ENCODE data around the gene SEMG2. TPM values are rescaled to one million over a fixed set of nuclear protein-coding genes. Genes with fewer than 3 reads are reported as not detected.

The SEMG2 gene
- total and polyA plus RNA-seq, 9 of the 15 experiments (the other 6 are each of a cell fraction or from before 2014, with no cell fraction given), result not detected

DNA sequence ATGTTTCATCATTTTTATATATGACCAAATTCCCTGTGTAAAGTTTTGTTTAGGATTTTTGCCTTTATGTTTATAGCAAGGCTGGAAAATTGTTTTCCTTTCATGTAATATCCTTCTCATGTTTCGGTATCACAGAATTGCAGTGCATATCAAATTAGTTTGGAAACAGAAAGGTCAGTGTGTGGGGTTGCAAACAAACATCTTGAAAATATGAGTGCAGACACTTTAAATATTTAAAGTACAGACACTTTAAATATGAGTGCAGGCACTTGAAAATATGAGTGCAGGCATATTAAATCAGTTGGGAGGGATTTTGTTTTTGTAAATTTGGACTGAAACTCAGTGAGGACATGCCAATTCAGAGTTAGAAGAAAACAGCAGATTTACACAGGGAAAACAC, 26.7 kb downstream of the SEMG2 start:
- Histone ChIP-seq H3K4me1 (replicated peaks in 1 of 2; ENCODE audit: control insufficient read depth in 2 of 2, insufficient read depth in 2 of 2, low read length in 2 of 2) (no peaks in the 10 kb centered on the region), H4K20me1 (replicated peaks; ENCODE audit: control insufficient read depth, insufficient read depth, low read length) (no peaks in the 10 kb centered on the region), H3K9me1 (ENCODE audit: control insufficient read depth, insufficient read depth, low read length) (no peaks in the 10 kb centered on the region), H3K9ac (ENCODE audit: insufficient read depth in 1 of 2, low read depth in 2 of 2, low read length in 2 of 2) (no peak overlapping the region), H3K27me3 (ENCODE audit: control insufficient read depth in 2 of 2, insufficient read depth in 2 of 2, low read length in 2 of 2) (peaks cover 3 to 4% of the 10 kb centered on the region in 2 experiments; a peak in 3 of 5 replicates), H3K36me3 (ENCODE audit: control insufficient read depth, insufficient read depth, low read length) (no peaks in the 10 kb centered on the region), H3K27ac (ENCODE audit: extremely low read depth, low read depth, low read length) (no peak overlapping the region), H3K9me3 (replicated peaks; ENCODE audit: control insufficient read depth, insufficient read depth, low read depth, low read length) (no peaks in the 10 kb centered on the region), H3K4me3 (no peak overlapping the region), H3K4me2 (ENCODE audit: insufficient read depth, low read length) (no peak overlapping the region), H3K79me2 (ENCODE audit: control insufficient read depth, insufficient read depth, low read length) (no peaks in the 10 kb centered on the region), H2AFZ (ENCODE audit: low read depth, low read length) (no peak overlapping the region)
- FAIRE-seq, result no peak
- no peak for TF ChIP-seq NCOR1 (IDR thresholded peaks at IDR 0.05)
- in situ Hi-C loops (cut with MboI), result no loop called here
- ATAC-seq, result no peak
- BruUV-seq (replicated peaks), result no TSS peak
- intact Hi-C loops (cut with micrococcal nuclease), result no loop called here
- no peak for DNase-seq (ENCODE audit: extremely low read depth in 1 of 4, low spot score in 3 of 4)
- WGBS (ENCODE audit: insufficient coverage, low coverage, missing lambda C conversion rate), result 0% methylated on average over 1 of the region's 1 CpG
- ChIA-PET POLR2A (no interaction called here), CTCF (ENCODE audit: low intra/inter-chr PET ratio) (no interaction called here)

- in situ Hi-C loops (cut with MboI) (no loop called here), intact Hi-C loops (cut with micrococcal nuclease) (no loop called here)
- Histone ChIP-seq H4K20me1 (replicated peaks; ENCODE audit: control insufficient read depth, insufficient read depth, low read length) (no peaks in the 10 kb centered on the region; the same call in 1 of the 2 replicates), H3K79me2 (ENCODE audit: control insufficient read depth, insufficient read depth, low read length) (no peaks in the 10 kb centered on the region), H3K9me1 (ENCODE audit: control insufficient read depth, insufficient read depth, low read length) (no peaks in the 10 kb centered on the region), H3K4me3 (no peak overlapping the region), H2AFZ (ENCODE audit: low read depth, low read length) (no peak overlapping the region), H3K36me3 (ENCODE audit: control insufficient read depth, insufficient read depth, low read length) (no peaks in the 10 kb centered on the region), H3K4me2 (ENCODE audit: insufficient read depth, low read length) (no peak overlapping the region), H3K4me1 (replicated peaks in 1 of 2; ENCODE audit: control insufficient read depth in 2 of 2, insufficient read depth in 2 of 2, low read length in 2 of 2) (no peaks in the 10 kb centered on the region), H3K9me3 (replicated peaks; ENCODE audit: control insufficient read depth, insufficient read depth, low read depth, low read length) (no peaks in the 10 kb centered on the region), H3K27ac (ENCODE audit: extremely low read depth, low read depth, low read length) (no peak overlapping the region), H3K27me3 (ENCODE audit: control insufficient read depth in 2 of 2, insufficient read depth in 2 of 2, low read length in 2 of 2) (peaks cover 3 to 4% of the 10 kb centered on the region in 2 experiments; a peak in 3 of 5 replicates), H3K9ac (ENCODE audit: insufficient read depth in 1 of 2, low read depth in 2 of 2, low read length in 2 of 2) (no peak overlapping the region)
- CTCF ChIA-PET (ENCODE audit: low intra/inter-chr PET ratio), result no interaction called here
- BruUV-seq (replicated peaks), result no TSS peak
- ATAC-seq (no peak), DNase-seq (ENCODE audit: extremely low read depth in 1 of 4, low spot score in 3 of 4) (no peak), FAIRE-seq (no peak)
- POLR2A ChIA-PET, result no interaction called here
- TF ChIP-seq ZNF444 (CRISPR knock-in tag; IDR thresholded peaks at IDR 0.05) (no peak), MTF1 (CRISPR knock-in tag; IDR thresholded peaks at IDR 0.05; ENCODE audit: borderline replicate concordance) (no peak), DIDO1 (tag; IDR thresholded peaks at IDR 0.05; ENCODE audit: low read depth) (no peak), THAP12 (CRISPR knock-in tag; IDR thresholded peaks at IDR 0.05) (no peak), HINFP (tag; conservative IDR thresholded peaks at IDR 0.05; ENCODE audit: low read depth) (no peak), EWSR1 (IDR thresholded peaks at IDR 0.05; ENCODE audit: borderline replicate concordance, low read depth, partially characterized antibody) (no peak), FOSL1 (tag; conservative IDR thresholded peaks at IDR 0.05) (no peak)
These were observed 27.4 kb downstream of the SEMG2 start for GRCh38 chr20:45248609-45249008.
